SK-N-MC (cell line): Measurements from ENCODE around the gene ATG4B.

ENCODE experiments used
- EZH2 ChIP-seq: fragments of 200-600 bp; sonication (generic); IDR thresholded peaks from one replicate; pipeline ENCODE4 v1.6.1; 2017; ENCODE audit warnings: antibody characterized with exemption
- FOXP2 ChIP-seq: optimal IDR thresholded peaks from 2 replicates; pipeline ENCODE3; 2011; ENCODE audit warnings: mild to moderate bottlenecking, moderate library complexity; ENCODE audit not compliant: insufficient read depth; ENCODE audit errors: extremely low read length, control extremely low read depth
- POLR2AphosphoS5 ChIP-seq: IDR thresholded peaks from 2 replicates; pipeline ENCODE4 v1.6.1; 2012; ENCODE audit warnings: mild to moderate bottlenecking, low read depth, low read length, borderline replicate concordance

- no peak for TF ChIP-seq EZH2
- TF ChIP-seq POLR2AphosphoS5, result no peak
- no peak for TF ChIP-seq FOXP2
Measured at GRCh38 chr2:241678307-241678706, 40.8 kb downstream of the ATG4B start.
